HL-60 (cell line): ENCODE measurements around the gene JMY.

ENCODE experiments used
- DNase-seq, 2 experiments: peaks; one replicate each; pipeline ENCODE4 v3.0.0-alpha.2; 2010 to 2020; ENCODE audit warnings: low read depth in 1 of 2, low spot score in 1 of 2
- H3K27ac ChIP-seq: fragments of 250-450 bp; sonication (Bioruptor Pico); replicated peaks from 2 replicates; pipeline ENCODE4 v1.5.1; 2020; ENCODE audit warnings: mild to moderate bottlenecking, moderate library complexity
- H3K27me3 ChIP-seq: fragments of 250-450 bp; sonication (Bioruptor Pico); 2 replicates; pipeline ENCODE4 v1.5.1; 2021; ENCODE audit warnings: mild to moderate bottlenecking, moderate library complexity; ENCODE audit not compliant: insufficient read depth, poor library complexity, severe bottlenecking
- H3K4me3 ChIP-seq: replicated peaks from 2 replicates; pipeline ENCODE4 v1.5.1; 2011; ENCODE audit warnings: mild to moderate bottlenecking, control low read depth, low read length; ENCODE audit not compliant: insufficient read depth
- GABPA ChIP-seq: IDR thresholded peaks from 2 replicates; pipeline ENCODE4 v1.6.1; 2012; ENCODE audit warnings: low read depth
- POLR2AphosphoS5 ChIP-seq: IDR thresholded peaks from 2 replicates; pipeline ENCODE4 v1.6.1; 2012; ENCODE audit warnings: low read depth
- SPI1 ChIP-seq: IDR thresholded peaks from 2 replicates; pipeline ENCODE4 v1.6.1; 2012; ENCODE audit warnings: low read depth, mild to moderate bottlenecking, borderline replicate concordance
- TF ChIP-seq, protein P1 (sequence below): IDR thresholded peaks from one replicate; pipeline ENCODE4 v1.5.1; 2011; ENCODE audit warnings: low read length, control low read depth, inconsistent platforms; ENCODE audit not compliant: insufficient read depth
- TF ChIP-seq, protein P2 (sequence below): IDR thresholded peaks from 2 replicates; pipeline ENCODE4 v1.6.1; 2012; ENCODE audit warnings: low read depth; ENCODE audit not compliant: insufficient replicate concordance

JMY gene

DNA sequence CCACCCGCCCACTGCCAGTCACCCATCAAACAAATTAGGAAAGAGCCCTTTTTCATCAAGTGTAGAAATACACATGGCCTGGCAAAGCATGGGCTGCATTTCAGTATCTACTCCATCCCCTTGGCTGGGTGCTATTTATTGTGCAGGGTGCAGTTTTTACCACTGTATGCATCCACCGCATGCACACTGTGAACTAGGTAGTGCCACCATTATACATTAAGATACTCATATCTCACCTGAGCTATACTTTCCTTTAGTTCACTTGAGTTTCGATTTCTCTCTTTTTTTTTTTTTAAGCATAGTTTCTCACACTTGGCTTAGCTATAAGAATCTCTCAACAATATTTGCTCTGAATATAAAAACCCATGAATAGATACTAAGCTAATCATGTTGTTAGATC lies 49.4 kb downstream of the JMY start:
- Histone ChIP-seq H3K27me3 (no peaks in the 10 kb centered on the region), H3K4me3 (no peak overlapping the region), H3K27ac (no peak overlapping the region)
- TF ChIP-seq SPI1 (no peak), GABPA (no peak), POLR2AphosphoS5 (no peak)
- TF ChIP-seq, protein P1, sequence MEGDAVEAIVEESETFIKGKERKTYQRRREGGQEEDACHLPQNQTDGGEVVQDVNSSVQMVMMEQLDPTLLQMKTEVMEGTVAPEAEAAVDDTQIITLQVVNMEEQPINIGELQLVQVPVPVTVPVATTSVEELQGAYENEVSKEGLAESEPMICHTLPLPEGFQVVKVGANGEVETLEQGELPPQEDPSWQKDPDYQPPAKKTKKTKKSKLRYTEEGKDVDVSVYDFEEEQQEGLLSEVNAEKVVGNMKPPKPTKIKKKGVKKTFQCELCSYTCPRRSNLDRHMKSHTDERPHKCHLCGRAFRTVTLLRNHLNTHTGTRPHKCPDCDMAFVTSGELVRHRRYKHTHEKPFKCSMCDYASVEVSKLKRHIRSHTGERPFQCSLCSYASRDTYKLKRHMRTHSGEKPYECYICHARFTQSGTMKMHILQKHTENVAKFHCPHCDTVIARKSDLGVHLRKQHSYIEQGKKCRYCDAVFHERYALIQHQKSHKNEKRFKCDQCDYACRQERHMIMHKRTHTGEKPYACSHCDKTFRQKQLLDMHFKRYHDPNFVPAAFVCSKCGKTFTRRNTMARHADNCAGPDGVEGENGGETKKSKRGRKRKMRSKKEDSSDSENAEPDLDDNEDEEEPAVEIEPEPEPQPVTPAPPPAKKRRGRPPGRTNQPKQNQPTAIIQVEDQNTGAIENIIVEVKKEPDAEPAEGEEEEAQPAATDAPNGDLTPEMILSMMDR = no peak
- TF ChIP-seq, protein P2, sequence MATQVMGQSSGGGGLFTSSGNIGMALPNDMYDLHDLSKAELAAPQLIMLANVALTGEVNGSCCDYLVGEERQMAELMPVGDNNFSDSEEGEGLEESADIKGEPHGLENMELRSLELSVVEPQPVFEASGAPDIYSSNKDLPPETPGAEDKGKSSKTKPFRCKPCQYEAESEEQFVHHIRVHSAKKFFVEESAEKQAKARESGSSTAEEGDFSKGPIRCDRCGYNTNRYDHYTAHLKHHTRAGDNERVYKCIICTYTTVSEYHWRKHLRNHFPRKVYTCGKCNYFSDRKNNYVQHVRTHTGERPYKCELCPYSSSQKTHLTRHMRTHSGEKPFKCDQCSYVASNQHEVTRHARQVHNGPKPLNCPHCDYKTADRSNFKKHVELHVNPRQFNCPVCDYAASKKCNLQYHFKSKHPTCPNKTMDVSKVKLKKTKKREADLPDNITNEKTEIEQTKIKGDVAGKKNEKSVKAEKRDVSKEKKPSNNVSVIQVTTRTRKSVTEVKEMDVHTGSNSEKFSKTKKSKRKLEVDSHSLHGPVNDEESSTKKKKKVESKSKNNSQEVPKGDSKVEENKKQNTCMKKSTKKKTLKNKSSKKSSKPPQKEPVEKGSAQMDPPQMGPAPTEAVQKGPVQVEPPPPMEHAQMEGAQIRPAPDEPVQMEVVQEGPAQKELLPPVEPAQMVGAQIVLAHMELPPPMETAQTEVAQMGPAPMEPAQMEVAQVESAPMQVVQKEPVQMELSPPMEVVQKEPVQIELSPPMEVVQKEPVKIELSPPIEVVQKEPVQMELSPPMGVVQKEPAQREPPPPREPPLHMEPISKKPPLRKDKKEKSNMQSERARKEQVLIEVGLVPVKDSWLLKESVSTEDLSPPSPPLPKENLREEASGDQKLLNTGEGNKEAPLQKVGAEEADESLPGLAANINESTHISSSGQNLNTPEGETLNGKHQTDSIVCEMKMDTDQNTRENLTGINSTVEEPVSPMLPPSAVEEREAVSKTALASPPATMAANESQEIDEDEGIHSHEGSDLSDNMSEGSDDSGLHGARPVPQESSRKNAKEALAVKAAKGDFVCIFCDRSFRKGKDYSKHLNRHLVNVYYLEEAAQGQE = no peak
- DNase-seq = no peak

DNA sequence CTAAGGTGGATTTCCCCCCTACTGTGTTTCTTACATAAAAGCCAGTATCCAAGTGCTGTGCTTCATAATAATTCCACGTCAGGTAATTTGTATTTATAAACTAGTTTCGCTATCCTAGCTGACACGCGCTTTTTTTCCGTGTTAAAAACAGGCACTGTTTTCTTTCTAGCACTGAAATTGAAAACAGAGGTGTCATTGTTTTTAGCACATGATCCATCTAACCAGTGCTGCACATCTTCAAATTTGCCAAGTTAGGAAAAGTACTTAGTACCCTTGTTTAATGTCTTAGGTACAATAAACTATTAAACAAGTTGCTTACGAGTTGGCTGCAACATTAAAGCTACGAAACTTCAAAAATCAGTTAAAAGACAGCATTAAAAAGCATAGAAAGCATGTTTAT lies 49.9 kb downstream of the JMY start:
- H3K27ac ChIP-seq = no peak overlapping the region
- TF ChIP-seq, protein P2 = no peak
- no peak for TF ChIP-seq SPI1
- TF ChIP-seq, protein P1 = no peak
- TF ChIP-seq POLR2AphosphoS5 = no peak
- no peak for TF ChIP-seq GABPA
- DNase-seq = no peak
- no peak overlapping the region for H3K4me3 ChIP-seq
- no peaks in the 10 kb centered on the region for H3K27me3 ChIP-seq

DNA sequence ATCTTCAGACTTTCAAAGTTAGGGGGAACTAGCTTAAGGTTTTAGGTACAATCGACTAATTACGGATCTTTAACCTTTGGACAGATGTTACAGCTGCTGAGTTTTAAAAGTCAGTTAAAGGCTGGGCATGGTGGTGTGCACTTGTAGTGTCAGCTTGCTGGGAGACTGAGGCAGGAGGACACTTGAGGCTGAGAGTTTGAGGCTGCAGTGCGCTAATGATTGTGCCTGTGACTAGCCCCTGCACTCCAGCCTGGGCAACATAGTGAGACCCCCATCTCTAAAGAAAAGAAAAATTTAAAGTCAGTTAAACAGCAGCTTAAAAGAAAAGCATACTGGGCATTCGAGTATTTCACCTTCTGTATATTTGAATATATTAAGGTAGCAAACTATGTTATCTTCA lies 51.4 kb downstream of the JMY start:
- DNase-seq = no peak
- H3K27me3 ChIP-seq = no peaks in the 10 kb centered on the region
- H3K4me3 ChIP-seq = no peak overlapping the region
- TF ChIP-seq SPI1 (no peak), GABPA (no peak), POLR2AphosphoS5 (no peak)
- TF ChIP-seq, protein P2 = no peak
- TF ChIP-seq, protein P1 = no peak
- H3K27ac ChIP-seq = no peak overlapping the region
